PC-9 (cell line): ENCODE results near the gene FGF21.

ENCODE experiments used
- CTCF ChIP-seq: fragments of 200-600 bp; sonication (generic); conservative IDR thresholded peaks from 2 replicates; pipeline ENCODE4 v1.6.1; 2017; ENCODE audit warnings: mixed run types, antibody characterized with exemption, mild to moderate bottlenecking, moderate library complexity
- EZH2 ChIP-seq: fragments of 200-600 bp; sonication (generic); IDR thresholded peaks from 2 replicates; pipeline ENCODE4 v1.8.0; 2017; ENCODE audit warnings: antibody characterized with exemption, low read depth

- TF ChIP-seq CTCF (no peak), EZH2 (no peak)
Measured at GRCh38 chr19:48750771-48751504, 4.4 kb upstream of the FGF21 start.
